ENCODE results near the gene FAM227A.

Gene FAM227A

GRCh38 chr22:38697425-38698089 lies 41.4 kb upstream of the FAM227A start:
- Histone ChIP-seq H3K9me3 (ENCODE audit: control insufficient read depth in 5 of 5, low read length in 5 of 5) (no peaks in the 10 kb centered on the region), H3K27me3 (ENCODE audit: control insufficient read depth in 5 of 5, insufficient read depth in 4 of 5, low read length in 5 of 5) (no peaks in the 10 kb centered on the region), H3K9ac (ENCODE audit: low read length in 5 of 5) (no peak overlapping the region), H3K4me3 (ENCODE audit: low read depth in 1 of 5, low read length in 5 of 5) (peak overlapping the region in 1 of 5 donors; percentile 8), H3K27ac (ENCODE audit: low read depth, low read length) (peak overlapping the region; percentile 70), H3K36me3 (ENCODE audit: control insufficient read depth in 5 of 5, insufficient read depth in 5 of 5, low read length in 5 of 5) (peaks cover 0 to 6% (median 0%) of the 10 kb centered on the region in 5 donors), H3K4me1 (ENCODE audit: control insufficient read depth in 5 of 5, insufficient read depth in 5 of 5, low read length in 5 of 5) (peaks cover 10 to 61% (median 50%) of the 10 kb centered on the region in 5 donors)

- Histone ChIP-seq H3K4me1 (ENCODE audit: control insufficient read depth in 5 of 5, insufficient read depth in 5 of 5, low read length in 5 of 5) (peaks cover 10 to 60% (median 50%) of the 10 kb centered on the region in 5 donors), H3K36me3 (ENCODE audit: control insufficient read depth in 5 of 5, insufficient read depth in 5 of 5, low read length in 5 of 5) (peaks cover 0 to 12% (median 3%) of the 10 kb centered on the region in 5 donors), H3K9ac (ENCODE audit: low read length in 5 of 5) (peak overlapping the region in 2 of 5 donors; percentile 0 to 56), H3K27me3 (ENCODE audit: control insufficient read depth in 5 of 5, insufficient read depth in 4 of 5, low read length in 5 of 5) (no peaks in the 10 kb centered on the region), H3K9me3 (ENCODE audit: control insufficient read depth in 5 of 5, low read length in 5 of 5) (no peaks in the 10 kb centered on the region), H3K4me3 (ENCODE audit: low read depth in 1 of 5, low read length in 5 of 5) (peak overlapping the region in 2 of 5 donors; percentile 3 to 22), H3K27ac (ENCODE audit: low read depth, low read length) (peak overlapping the region; percentile 70)
Measured at GRCh38 chr22:38696606-38697424, 40.6 kb upstream of the FAM227A start.

- Histone ChIP-seq H3K4me3 (ENCODE audit: low read depth in 1 of 5, low read length in 5 of 5) (no peak overlapping the region), H3K36me3 (ENCODE audit: control insufficient read depth in 5 of 5, insufficient read depth in 5 of 5, low read length in 5 of 5) (peaks cover 0 to 26% (median 6%) of the 10 kb centered on the region in 5 donors), H3K4me1 (ENCODE audit: control insufficient read depth in 5 of 5, insufficient read depth in 5 of 5, low read length in 5 of 5) (peaks cover 10 to 49% (median 41%) of the 10 kb centered on the region in 5 donors), H3K9me3 (ENCODE audit: control insufficient read depth in 5 of 5, low read length in 5 of 5) (no peaks in the 10 kb centered on the region), H3K9ac (ENCODE audit: low read length in 5 of 5) (no peak overlapping the region), H3K27me3 (ENCODE audit: control insufficient read depth in 5 of 5, insufficient read depth in 4 of 5, low read length in 5 of 5) (no peaks in the 10 kb centered on the region), H3K27ac (ENCODE audit: low read depth, low read length) (peak overlapping the region; percentile 1)
Measured at GRCh38 chr22:38694940-38695339, 38.7 kb upstream of the FAM227A start.

GRCh38 chr22:38694049-38694448 lies 37.9 kb upstream of the FAM227A start:
- Histone ChIP-seq H3K4me1 (ENCODE audit: control insufficient read depth in 5 of 5, insufficient read depth in 5 of 5, low read length in 5 of 5) (peaks cover 4 to 41% (median 32%) of the 10 kb centered on the region in 5 donors), H3K27ac (ENCODE audit: low read depth, low read length) (no peak overlapping the region), H3K4me3 (ENCODE audit: low read depth in 1 of 5, low read length in 5 of 5) (no peak overlapping the region), H3K27me3 (ENCODE audit: control insufficient read depth in 5 of 5, insufficient read depth in 4 of 5, low read length in 5 of 5) (no peaks in the 10 kb centered on the region), H3K9ac (ENCODE audit: low read length in 5 of 5) (no peak overlapping the region), H3K9me3 (ENCODE audit: control insufficient read depth in 5 of 5, low read length in 5 of 5) (no peaks in the 10 kb centered on the region), H3K36me3 (ENCODE audit: control insufficient read depth in 5 of 5, insufficient read depth in 5 of 5, low read length in 5 of 5) (peaks cover 0 to 33% (median 13%) of the 10 kb centered on the region in 5 donors)

GRCh38 chr22:38689651-38690050 lies 33.5 kb upstream of the FAM227A start:
- Histone ChIP-seq H3K4me1 (ENCODE audit: control insufficient read depth in 5 of 5, insufficient read depth in 5 of 5, low read length in 5 of 5) (peaks cover 0 to 4% (median 0%) of the 10 kb centered on the region in 5 donors), H3K27ac (ENCODE audit: low read depth, low read length) (no peak overlapping the region), H3K9ac (ENCODE audit: low read length in 5 of 5) (no peak overlapping the region), H3K36me3 (ENCODE audit: control insufficient read depth in 5 of 5, insufficient read depth in 5 of 5, low read length in 5 of 5) (peaks cover 0 to 76% (median 50%) of the 10 kb centered on the region in 5 donors), H3K9me3 (ENCODE audit: control insufficient read depth in 5 of 5, low read length in 5 of 5) (no peaks in the 10 kb centered on the region), H3K27me3 (ENCODE audit: control insufficient read depth in 5 of 5, insufficient read depth in 4 of 5, low read length in 5 of 5) (no peaks in the 10 kb centered on the region), H3K4me3 (ENCODE audit: low read depth in 1 of 5, low read length in 5 of 5) (no peak overlapping the region)

GRCh38 chr22:38685761-38686160 lies 29.6 kb upstream of the FAM227A start:
- Histone ChIP-seq H3K27ac (ENCODE audit: low read depth, low read length) (no peak overlapping the region), H3K27me3 (ENCODE audit: control insufficient read depth in 5 of 5, insufficient read depth in 4 of 5, low read length in 5 of 5) (no peaks in the 10 kb centered on the region), H3K9me3 (ENCODE audit: control insufficient read depth in 5 of 5, low read length in 5 of 5) (no peaks in the 10 kb centered on the region), H3K36me3 (ENCODE audit: control insufficient read depth in 5 of 5, insufficient read depth in 5 of 5, low read length in 5 of 5) (peaks cover 3 to 69% (median 57%) of the 10 kb centered on the region in 5 donors), H3K4me3 (ENCODE audit: low read depth in 1 of 5, low read length in 5 of 5) (no peak overlapping the region), H3K9ac (ENCODE audit: low read length in 5 of 5) (no peak overlapping the region), H3K4me1 (ENCODE audit: control insufficient read depth in 5 of 5, insufficient read depth in 5 of 5, low read length in 5 of 5) (peaks cover 3 to 16% (median 11%) of the 10 kb centered on the region in 5 donors)

- peak overlapping the region in 1 of 5 donors; percentile 9 for H3K9ac ChIP-seq (ENCODE audit: low read length in 5 of 5)
- peaks cover 3 to 16% (median 11%) of the 10 kb centered on the region in 5 donors for H3K4me1 ChIP-seq (ENCODE audit: control insufficient read depth in 5 of 5, insufficient read depth in 5 of 5, low read length in 5 of 5)
- H3K36me3 ChIP-seq (ENCODE audit: control insufficient read depth in 5 of 5, insufficient read depth in 5 of 5, low read length in 5 of 5), result peaks cover 3 to 64% (median 57%) of the 10 kb centered on the region in 5 donors
- H3K27me3 ChIP-seq (ENCODE audit: control insufficient read depth in 5 of 5, insufficient read depth in 4 of 5, low read length in 5 of 5), result no peaks in the 10 kb centered on the region
- no peaks in the 10 kb centered on the region for H3K9me3 ChIP-seq (ENCODE audit: control insufficient read depth in 5 of 5, low read length in 5 of 5)
- H3K4me3 ChIP-seq (ENCODE audit: low read depth in 1 of 5, low read length in 5 of 5), result no peak overlapping the region
- H3K27ac ChIP-seq (ENCODE audit: low read depth, low read length), result no peak overlapping the region
Measured at GRCh38 chr22:38684895-38685294, 28.7 kb upstream of the FAM227A start.

- peak within 1 kb of the TSS; percentile 87 to 99 (median 96) for H3K9ac ChIP-seq (ENCODE audit: low read length in 5 of 5)
- H3K36me3 ChIP-seq (ENCODE audit: control insufficient read depth in 5 of 5, insufficient read depth in 5 of 5, low read length in 5 of 5), result peaks cover 3 to 35% (median 32%) of the 10 kb centered on the region in 5 donors
- peak within 1 kb of the TSS; percentile 83 to 98 (median 97) for H3K4me3 ChIP-seq (ENCODE audit: low read depth in 1 of 5, low read length in 5 of 5)
- peaks cover 3 to 16% (median 11%) of the 10 kb centered on the region in 5 donors for H3K4me1 ChIP-seq (ENCODE audit: control insufficient read depth in 5 of 5, insufficient read depth in 5 of 5, low read length in 5 of 5)
- H3K27me3 ChIP-seq (ENCODE audit: control insufficient read depth in 5 of 5, insufficient read depth in 4 of 5, low read length in 5 of 5), result no peaks in the 10 kb centered on the region
- H3K27ac ChIP-seq (ENCODE audit: low read depth, low read length), result peak within 1 kb of the TSS; percentile 82
- no peaks in the 10 kb centered on the region for H3K9me3 ChIP-seq (ENCODE audit: control insufficient read depth in 5 of 5, low read length in 5 of 5)
Measured at GRCh38 chr22:38681582-38682335, 25.6 kb upstream of the FAM227A start, which contains the start of gene TOMM22. TSS of gene TOMM22 (plus strand) at chr22:38681957. CDS start at chr22:38681979, 22 bp downstream.

- Histone ChIP-seq H3K9me3 (ENCODE audit: control insufficient read depth in 5 of 5, low read length in 5 of 5) (no peaks in the 10 kb centered on the region), H3K27me3 (ENCODE audit: control insufficient read depth in 5 of 5, insufficient read depth in 4 of 5, low read length in 5 of 5) (no peaks in the 10 kb centered on the region), H3K4me1 (ENCODE audit: control insufficient read depth in 5 of 5, insufficient read depth in 5 of 5, low read length in 5 of 5) (no peaks in the 10 kb centered on the region), H3K9ac (ENCODE audit: low read length in 5 of 5) (peak overlapping the region in 1 of 5 donors; percentile 23), H3K4me3 (ENCODE audit: low read depth in 1 of 5, low read length in 5 of 5) (no peak overlapping the region), H3K36me3 (ENCODE audit: control insufficient read depth in 5 of 5, insufficient read depth in 5 of 5, low read length in 5 of 5) (peaks cover 0 to 26% (median 20%) of the 10 kb centered on the region in 5 donors), H3K27ac (ENCODE audit: low read depth, low read length) (no peak overlapping the region)
Measured at GRCh38 chr22:38675833-38676232, 19.6 kb upstream of the FAM227A start.
